Prostate gland (tissue), 2 donors: Measurements from ENCODE around the gene DNAJB12. TPM values are rescaled to one million over a fixed set of nuclear protein-coding genes. Genes with fewer than 3 reads are reported as not detected.
A peak's percentile ranks its signal among the peaks of the same experiment; 100 is the strongest.

Experiments used
- DNase-seq: peaks from one replicate; pipeline ENCODE4 v3.0.0-alpha.2; 2019; ENCODE audit warnings: low spot score
- H3K27ac ChIP-seq, 2 donors: fragments of 200-600 bp; sonication (generic); 2 replicates each; pipeline ENCODE4 v1.5.1; 2017 to 2019
- H3K27me3 ChIP-seq: fragments of 200-600 bp; sonication (generic); replicated peaks from 2 replicates; pipeline ENCODE4 v1.5.1; 2019; ENCODE audit not compliant: insufficient read depth
- H3K36me3 ChIP-seq, 2 donors: fragments of 200-600 bp; sonication (generic); 1 replicate in 1 of 2; 2 replicates in 1 of 2; pipeline versions ENCODE4 v1.5.1 to v1.8.1; 2017 to 2019
- H3K4me1 ChIP-seq: fragments of 200-600 bp; sonication (generic); replicated peaks from 2 replicates; pipeline ENCODE4 v1.5.1; 2019
- H3K4me3 ChIP-seq, 2 donors: fragments of 200-600 bp; sonication (generic); 2 replicates each; pipeline ENCODE4 v1.5.1; 2017 to 2019
- H3K9me3 ChIP-seq: fragments of 200-600 bp; sonication (generic); 2 replicates; pipeline ENCODE4 v1.5.1; 2017
- POLR2A ChIP-seq: fragments of 450-650 bp; IDR thresholded peaks from one replicate; pipeline ENCODE4 v1.6.1; 2016; ENCODE audit warnings: antibody characterized with exemption, mild to moderate bottlenecking
- POLR2AphosphoS5 ChIP-seq: sonication (generic); formaldehyde crosslinking; IDR thresholded peaks from one replicate; pipeline ENCODE4 v1.6.1; 2017; ENCODE audit warnings: antibody characterized with exemption
- WGBS: methylation state at CpG from one replicate; pipeline ENCODE4 v1.1.5; 2018; 5-methylcytosine and 5-hydroxymethylcytosine counted together
- intact Hi-C: fragments of 100-400 bp; cut with DNase I; formaldehyde crosslinking; loops from one replicate; pipeline ENCODE4 v1.14.2; 2022
- total RNA-seq, 2 donors: library from RNA; depleted of rRNA; stranded (reverse); fragments of >200 nt; gene quantifications; one replicate each; pipeline ENCODE4 v1.1.0, GENCODE V29; 2016
- TF ChIP-seq, protein P1 (sequence below), 4 experiments: fragments of 200-600 bp in 2 of 4; fragments of 450-650 bp in 2 of 4; sonication (generic) in 2 of 4; IDR thresholded peaks; 1 replicate in 3 of 4; 2 replicates in 1 of 4; pipeline ENCODE4 v1.5.1; 2016 to 2019; ENCODE audit warnings: antibody characterized with exemption in 4 of 4, mild to moderate bottlenecking in 2 of 4, moderate library complexity in 2 of 4

The DNAJB12 gene
- total RNA-seq, 2 donors from 2014 or later: 33.0 to 55.9 TPM

DNA sequence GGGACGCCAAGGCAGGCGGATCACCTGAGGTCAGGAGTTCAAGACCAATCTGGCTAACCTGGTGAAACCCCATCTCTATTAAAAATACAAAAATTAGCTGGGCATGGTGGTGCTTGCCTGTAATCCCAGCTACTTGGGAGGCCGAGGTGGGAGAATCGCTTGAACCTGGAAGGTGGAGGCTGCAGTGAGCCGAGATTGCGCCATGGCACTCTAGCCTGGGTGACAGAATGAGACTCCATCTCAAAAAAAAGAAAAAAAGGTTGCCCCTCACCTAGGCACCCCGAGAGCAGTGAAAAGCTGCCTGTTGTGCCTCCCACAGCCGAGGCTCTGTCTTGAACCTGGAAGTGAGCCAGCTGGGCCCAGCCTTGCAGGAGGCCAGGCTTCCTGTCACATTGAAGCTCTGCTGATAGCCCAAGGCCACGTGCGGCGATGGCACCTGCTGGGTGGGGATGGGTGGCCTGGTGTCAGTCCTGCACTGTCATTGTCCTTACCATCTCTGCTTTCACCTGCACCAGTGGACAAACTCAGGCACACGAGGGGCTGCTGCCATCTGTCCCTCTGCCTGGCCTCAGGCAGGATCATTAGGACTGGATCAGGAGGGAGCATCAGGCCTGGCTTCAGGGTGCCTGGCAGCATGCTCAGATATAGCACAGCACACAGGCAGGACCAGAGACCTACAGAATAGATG, 37.8 kb downstream of the DNAJB12 start:
- peaks cover 20% of the 10 kb centered on the region for H3K4me1 ChIP-seq
- 61% methylated on average over 12 of the region's 12 CpGs for WGBS

DNA sequence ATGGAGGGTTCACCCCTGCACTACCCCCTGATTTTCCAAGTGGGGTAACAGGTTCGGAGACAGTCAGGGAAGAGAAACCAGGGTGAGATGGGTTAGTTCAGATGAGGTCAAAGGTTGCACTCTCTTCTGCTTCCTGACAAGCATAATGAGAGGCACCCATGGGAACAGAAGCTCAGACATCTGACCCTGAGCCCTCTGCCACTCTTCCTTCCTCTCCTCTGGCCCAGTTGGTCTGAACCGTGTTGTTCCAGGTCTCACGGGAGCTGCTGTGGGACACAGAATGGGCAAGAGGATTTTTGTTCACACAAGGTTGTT, 38.4 kb downstream of the DNAJB12 start:
- Histone ChIP-seq H3K27me3 (no peaks in the 10 kb centered on the region), H3K36me3 (no peaks in the 10 kb centered on the region), H3K9me3 (no peaks in the 10 kb centered on the region), H3K27ac (peak overlapping the region; percentile 83 to 87), H3K4me3 (no peak overlapping the region), H3K4me1 (peaks cover 20% of the 10 kb centered on the region)
- intact Hi-C loops: loop anchor here (5.0 kb wide), 1 partner anchor 44 kb away; the partner anchor contains the start of gene DDIT4
- DNase-seq: no peak
- TF ChIP-seq POLR2A (no peak), POLR2AphosphoS5 (no peak)
- TF ChIP-seq, protein P1, sequence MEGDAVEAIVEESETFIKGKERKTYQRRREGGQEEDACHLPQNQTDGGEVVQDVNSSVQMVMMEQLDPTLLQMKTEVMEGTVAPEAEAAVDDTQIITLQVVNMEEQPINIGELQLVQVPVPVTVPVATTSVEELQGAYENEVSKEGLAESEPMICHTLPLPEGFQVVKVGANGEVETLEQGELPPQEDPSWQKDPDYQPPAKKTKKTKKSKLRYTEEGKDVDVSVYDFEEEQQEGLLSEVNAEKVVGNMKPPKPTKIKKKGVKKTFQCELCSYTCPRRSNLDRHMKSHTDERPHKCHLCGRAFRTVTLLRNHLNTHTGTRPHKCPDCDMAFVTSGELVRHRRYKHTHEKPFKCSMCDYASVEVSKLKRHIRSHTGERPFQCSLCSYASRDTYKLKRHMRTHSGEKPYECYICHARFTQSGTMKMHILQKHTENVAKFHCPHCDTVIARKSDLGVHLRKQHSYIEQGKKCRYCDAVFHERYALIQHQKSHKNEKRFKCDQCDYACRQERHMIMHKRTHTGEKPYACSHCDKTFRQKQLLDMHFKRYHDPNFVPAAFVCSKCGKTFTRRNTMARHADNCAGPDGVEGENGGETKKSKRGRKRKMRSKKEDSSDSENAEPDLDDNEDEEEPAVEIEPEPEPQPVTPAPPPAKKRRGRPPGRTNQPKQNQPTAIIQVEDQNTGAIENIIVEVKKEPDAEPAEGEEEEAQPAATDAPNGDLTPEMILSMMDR (IDR thresholded peaks at IDR 0.05): no peak
- 53% methylated on average over 3 of the region's 3 CpGs for WGBS

More for the DNA sequence above, 37.8 kb downstream of the DNAJB12 start:
- DNase-seq: peak; percentile 50
- Histone ChIP-seq H3K36me3 (no peaks in the 10 kb centered on the region), H3K27ac (peak overlapping the region; percentile 83 to 87), H3K9me3 (no peaks in the 10 kb centered on the region), H3K4me3 (no peak overlapping the region), H3K27me3 (no peaks in the 10 kb centered on the region)
- intact Hi-C loops: loop anchor here (5.0 kb wide), 1 partner anchor 45 kb away; the partner anchor contains the start of gene DDIT4
- TF ChIP-seq, protein P1 (IDR thresholded peaks at IDR 0.05): no peak
- TF ChIP-seq POLR2AphosphoS5 (no peak), POLR2A (no peak)

DNA sequence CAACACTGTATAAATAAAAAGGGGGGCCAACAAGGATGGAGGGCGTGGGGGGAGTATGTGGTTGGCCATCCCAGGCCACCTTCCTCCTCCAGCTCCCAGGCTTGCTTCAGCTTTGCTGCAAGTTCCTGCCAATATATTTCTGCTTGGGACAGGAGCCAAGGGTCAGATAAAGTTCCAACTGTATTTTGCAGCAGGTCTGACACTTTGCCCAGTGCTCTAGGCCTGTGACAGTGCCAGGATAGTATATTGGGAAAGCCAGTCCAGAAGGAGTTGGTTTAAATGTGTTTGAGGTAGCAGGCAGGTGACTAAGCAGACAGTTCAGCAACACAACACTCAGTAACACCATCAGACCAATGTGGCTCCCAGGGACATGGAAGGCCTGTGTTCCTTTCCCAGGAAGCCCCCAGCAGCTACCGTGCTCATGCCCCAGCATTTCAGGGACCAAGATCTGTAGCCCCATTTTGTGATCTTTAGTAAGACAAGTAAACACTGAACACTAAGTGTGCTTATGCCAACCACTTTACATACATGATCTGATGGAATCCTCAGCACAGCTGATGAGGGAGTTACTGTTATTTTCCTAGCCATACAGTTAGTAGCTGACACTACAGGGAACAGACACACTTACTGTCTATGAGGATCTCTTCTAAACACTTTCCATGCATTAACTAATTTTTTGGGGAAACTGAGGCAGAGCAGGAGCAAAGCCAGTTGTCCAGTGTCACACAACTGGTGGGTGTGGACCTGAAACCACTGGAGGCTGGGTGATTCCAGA, 38.9 kb downstream of the DNAJB12 start:
- Histone ChIP-seq H3K4me3 (no peak overlapping the region), H3K36me3 (no peaks in the 10 kb centered on the region), H3K9me3 (no peaks in the 10 kb centered on the region), H3K27ac (peak overlapping the region; percentile 83 to 87), H3K4me1 (peaks cover 20% of the 10 kb centered on the region), H3K27me3 (no peaks in the 10 kb centered on the region)
- WGBS: 15% methylated on average over 2 of the region's 2 CpGs
- intact Hi-C loops: loop anchor here (5.0 kb wide), 1 partner anchor 43 kb away; the partner anchor contains the start of gene DDIT4
- peak; percentile 91 for DNase-seq
- TF ChIP-seq POLR2A: peak; percentile 49
- TF ChIP-seq, protein P1 (IDR thresholded peaks at IDR 0.05): no peak
- peak; percentile 97 for TF ChIP-seq POLR2AphosphoS5

DNA sequence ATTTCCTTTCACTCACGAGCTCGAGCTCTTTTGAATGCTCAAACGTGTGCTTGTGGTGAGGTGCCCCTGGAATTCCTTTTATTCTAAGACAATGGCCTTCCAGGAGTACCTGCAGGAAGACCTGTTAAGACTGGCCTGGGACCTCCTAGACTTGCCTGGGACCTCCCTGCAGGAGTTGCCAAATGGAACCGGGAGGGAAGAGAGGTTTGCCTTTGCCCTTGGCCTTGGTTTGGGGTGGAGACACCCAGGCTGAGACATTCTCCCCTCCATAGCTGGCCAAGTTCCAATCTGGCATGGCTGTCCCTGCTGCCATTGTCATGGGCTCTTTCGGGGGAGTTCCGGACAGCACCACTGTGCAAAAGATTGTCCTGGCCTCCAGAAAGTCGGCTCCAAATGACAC, 39.7 kb downstream of the DNAJB12 start:
- DNase-seq: peak; percentile 53
- Histone ChIP-seq H3K9me3 (no peaks in the 10 kb centered on the region), H3K27me3 (no peaks in the 10 kb centered on the region), H3K4me3 (no peak overlapping the region), H3K4me1 (peaks cover 16% of the 10 kb centered on the region), H3K27ac (peak overlapping the region; percentile 83 to 87), H3K36me3 (no peaks in the 10 kb centered on the region)
- 19% methylated on average over 7 of the region's 7 CpGs for WGBS
- TF ChIP-seq POLR2AphosphoS5 (peak; percentile 47), POLR2A (no peak)
- intact Hi-C loops: loop anchor here (5.0 kb wide), 1 partner anchor 43 kb away; the partner anchor contains the start of gene DDIT4

DNA sequence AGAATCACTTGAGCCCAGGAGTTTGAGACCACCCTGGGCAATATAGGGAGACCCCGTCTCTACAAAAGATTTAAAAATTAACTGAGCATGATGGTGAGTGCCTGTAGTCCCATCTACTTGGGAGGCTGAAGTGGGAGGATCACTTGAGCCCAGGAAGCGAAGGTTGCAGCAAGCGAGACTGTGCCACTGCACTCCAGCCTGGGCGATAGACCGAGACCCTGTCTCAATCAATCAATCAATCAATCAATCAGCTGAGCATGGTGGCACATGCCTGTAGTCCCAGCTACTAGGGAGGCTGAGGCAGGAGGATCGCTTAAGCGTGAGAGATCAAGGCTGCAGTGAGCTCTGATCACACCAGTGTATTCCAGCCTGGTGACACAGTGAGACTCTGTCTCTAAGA, 40.5 kb downstream of the DNAJB12 start:
- H3K27ac ChIP-seq: peak overlapping the region; percentile 83 to 87

More for the DNA sequence above, 40.5 kb downstream of the DNAJB12 start:
- Histone ChIP-seq H3K9me3 (no peaks in the 10 kb centered on the region), H3K4me3 (no peak overlapping the region), H3K36me3 (no peaks in the 10 kb centered on the region), H3K27me3 (no peaks in the 10 kb centered on the region), H3K4me1 (peaks cover 14% of the 10 kb centered on the region)
- DNase-seq: no peak
- no peak for TF ChIP-seq POLR2A
- TF ChIP-seq, protein P1 (IDR thresholded peaks at IDR 0.05): no peak
- TF ChIP-seq POLR2AphosphoS5: no peak
- WGBS: 96% methylated on average over 7 of the region's 7 CpGs
- intact Hi-C loops: no loop called here
